HCT116 (cell line): ENCODE results near the gene CLEC11A. TPM values are rescaled to one million over a fixed set of nuclear protein-coding genes. Genes with fewer than 3 reads are reported as not detected.
A peak's percentile ranks its signal among the peaks of the same experiment; 100 is the strongest.
"Not testable (repeated sequence)": the region's sequence is repeated elsewhere in the genome, so short reads cannot be mapped to it uniquely, and the experiment has no call there.

Source experiments
- ATAC-seq: fragments of 200-7000 bp; cut with Tn5 transposase; 2 replicates; pipeline ENCODE4 v1.9.1; 2020; ENCODE audit warnings: mild to moderate bottlenecking, moderate library complexity
- BruUV-seq: library from RNA; stranded (reverse); fragments of 400-500 nt; replicated peaks from 2 replicates; lab custom pipeline; 2021; lab: Mats Ljungman, UMichigan
- CTCF ChIA-PET: fragments of 300-600 bp; sonication (Branson Sonifier 250); formaldehyde crosslinking; loops from one replicate; lab custom pipeline; 2021; ENCODE audit warnings: antibody characterized with exemption; lab: Charles Lee
- POLR2A ChIA-PET: fragments of 300-600, 350-600 bp; sonication (Branson Sonifier 250); formaldehyde crosslinking; loops from one replicate; lab custom pipeline; 2021; ENCODE audit warnings: antibody characterized with exemption; lab: Charles Lee
- RAD21 ChIA-PET, 2 experiments: fragments of 300-600 bp; sonication (Branson Sonifier 250); formaldehyde crosslinking; loops; one replicate each; lab custom pipeline; 2023; ENCODE audit warnings: low total read pairs in 2 of 2; ENCODE audit not compliant: uncharacterized antibody in 2 of 2, unreplicated experiment in 2 of 2, low non-redundant PET in 1 of 2; lab: Charles Lee
- DNase-seq: peaks from one replicate; pipeline ENCODE4 v3.0.0-alpha.2; 2010; ENCODE audit warnings: low read depth, low spot score
- H2AFZ ChIP-seq: fragments of 200-600 bp; shearing (Covaris generic), sonication (generic); 2 replicates; pipeline ENCODE4 v1.6.1; 2017; ENCODE audit warnings: low read depth, mixed run types, mixed read lengths, antibody characterized with exemption, low read length; ENCODE audit not compliant: poor library complexity, severe bottlenecking
- H3K27ac ChIP-seq: 2 replicates; pipeline ENCODE4 v1.5.1; 2012; ENCODE audit warnings: low read depth, low read length
- H3K27me3 ChIP-seq: fragments of 200-600 bp; sonication (generic); 2 replicates; pipeline ENCODE4 v1.6.1; 2016; ENCODE audit warnings: mixed run types, low read length, mixed read lengths; ENCODE audit not compliant: insufficient read depth
- H3K36me3 ChIP-seq, 2 experiments: fragments of 200-500 bp in 1 of 2; fragments of 200-600 bp in 1 of 2; sonication (Bioruptor generic) in 1 of 2; sonication (generic) in 1 of 2; 2 replicates each; pipeline versions ENCODE4 v1.5.1 to v1.6.1; 2014 to 2016; ENCODE audit warnings: low read length in 2 of 2, inconsistent platforms in 1 of 2, mixed read lengths in 1 of 2, mixed run types in 1 of 2; ENCODE audit not compliant: insufficient read depth in 2 of 2, control insufficient read depth in 1 of 2
- H3K4me1 ChIP-seq, 2 experiments: fragments of 200-600 bp in 1 of 2; sonication (generic) in 1 of 2; 2 replicates each; pipeline versions ENCODE4 v1.5.1 to v1.6.1; 2012 to 2017; ENCODE audit warnings: low read length in 2 of 2, inconsistent platforms in 1 of 2, mild to moderate bottlenecking in 1 of 2, mixed read lengths in 1 of 2, mixed run types in 1 of 2, moderate library complexity in 1 of 2; ENCODE audit not compliant: insufficient read depth in 2 of 2, control insufficient read depth in 1 of 2
- H3K4me2 ChIP-seq: fragments of 200-600 bp; sonication (generic); 2 replicates; pipeline ENCODE4 v1.6.1; 2017; ENCODE audit warnings: mixed run types, low read length, mixed read lengths
- H3K4me3 ChIP-seq, 2 experiments: fragments of 200-600 bp in 1 of 2; sonication (generic) in 1 of 2; replicated peaks in 1 of 2; 2 replicates each; pipeline ENCODE4 v1.5.1; 2011 to 2016; ENCODE audit warnings: low read length in 2 of 2, control low read depth in 1 of 2, low read depth in 1 of 2, mild to moderate bottlenecking in 1 of 2, mixed read lengths in 1 of 2, mixed run types in 1 of 2
- H3K79me2 ChIP-seq: fragments of 200-600 bp; sonication (generic); 2 replicates; pipeline ENCODE4 v1.6.1; 2017; ENCODE audit warnings: mild to moderate bottlenecking, mixed run types, low read length, moderate library complexity, mixed read lengths; ENCODE audit not compliant: insufficient read depth
- H3K9ac ChIP-seq: fragments of 200-600 bp; sonication (generic); 2 replicates; pipeline ENCODE4 v1.6.1; 2016; ENCODE audit warnings: low read length, mixed read lengths
- H3K9me2 ChIP-seq: fragments of 200-600 bp; sonication (generic), shearing (Covaris generic); 2 replicates; pipeline ENCODE4 v1.6.1; 2017; ENCODE audit warnings: mixed run types, mild to moderate bottlenecking, moderate library complexity; ENCODE audit not compliant: insufficient read depth
- H3K9me3 ChIP-seq, 2 experiments: fragments of 200-500 bp in 1 of 2; fragments of 200-600 bp in 1 of 2; sonication (Bioruptor generic) in 1 of 2; sonication (generic) in 1 of 2; 2 replicates each; pipeline ENCODE4 v1.6.1; 2014 to 2017; ENCODE audit warnings: low read length in 2 of 2, mixed read lengths in 2 of 2, inconsistent platforms in 1 of 2, low read depth in 1 of 2, mild to moderate bottlenecking in 1 of 2, mixed run types in 1 of 2, moderate library complexity in 1 of 2; ENCODE audit not compliant: control insufficient read depth in 1 of 2, insufficient read depth in 1 of 2
- H4K20me1 ChIP-seq: fragments of 200-600 bp; sonication (generic), shearing (Covaris generic); 2 replicates; pipeline ENCODE4 v1.6.1; 2017; ENCODE audit warnings: mixed run types, mild to moderate bottlenecking, moderate library complexity; ENCODE audit not compliant: insufficient read depth
- CBX3 ChIP-seq: IDR thresholded peaks from 2 replicates; pipeline ENCODE4 v1.6.1; 2012; ENCODE audit warnings: low read depth
- EGR1 ChIP-seq: IDR thresholded peaks from 2 replicates; pipeline ENCODE4 v1.6.1; 2012; ENCODE audit warnings: low read depth
- EZH2 ChIP-seq: fragments of 200-600 bp; sonication (generic); IDR thresholded peaks from 2 replicates; pipeline ENCODE4 v1.6.1; 2017; ENCODE audit warnings: antibody characterized with exemption, mixed run types
- FOSL1 ChIP-seq: IDR thresholded peaks from 2 replicates; pipeline ENCODE4 v1.6.1; 2012; ENCODE audit warnings: low read depth
- POLR2AphosphoS5 ChIP-seq: IDR thresholded peaks from 2 replicates; pipeline ENCODE4 v1.6.1; 2011; ENCODE audit warnings: mild to moderate bottlenecking, low read depth, low read length, moderate library complexity
- RAD21 ChIP-seq: IDR thresholded peaks from 2 replicates; pipeline ENCODE4 v1.6.1; 2012; ENCODE audit warnings: low read depth, mild to moderate bottlenecking
- SIN3A ChIP-seq: IDR thresholded peaks from 2 replicates; pipeline ENCODE4 v1.6.1; 2012; ENCODE audit warnings: low read depth
- SP1 ChIP-seq: IDR thresholded peaks from 2 replicates; pipeline ENCODE4 v1.6.1; 2012; ENCODE audit warnings: low read depth
- TCF7L2 ChIP-seq: IDR thresholded peaks from 2 replicates; pipeline ENCODE4 v1.7.0; 2011; ENCODE audit warnings: borderline replicate concordance, inconsistent platforms; ENCODE audit not compliant: insufficient read depth, insufficient read length; ENCODE audit errors: extremely low read depth
- YY1 ChIP-seq: IDR thresholded peaks from 2 replicates; pipeline ENCODE4 v1.6.1; 2011; ENCODE audit warnings: low read length, low read depth, moderate library complexity, mild to moderate bottlenecking; ENCODE audit not compliant: insufficient replicate concordance; ENCODE audit errors: extremely low read depth
- ZFX ChIP-seq: fragments of 450-650 bp; IDR thresholded peaks from 2 replicates; pipeline ENCODE4 v1.6.1; 2017
- intact Hi-C: fragments of 100-400 bp; cut with micrococcal nuclease; formaldehyde crosslinking; loops from 2 replicates; pipeline ENCODE4 v1.10.0; 2022
- total RNA-seq: library from RNA; stranded (reverse); gene quantifications from one replicate; pipeline ENCODE4 v1.2.1, GENCODE V29; 2021; ENCODE audit not compliant: unreplicated experiment
- TF ChIP-seq, protein P1 (sequence below): IDR thresholded peaks from 2 replicates; pipeline ENCODE4 v1.6.1; 2012
- TF ChIP-seq, protein P2 (sequence below): IDR thresholded peaks from 2 replicates; pipeline ENCODE4 v1.6.1; 2011; ENCODE audit warnings: mild to moderate bottlenecking, low read length, moderate library complexity; ENCODE audit not compliant: insufficient replicate concordance; ENCODE audit errors: extremely low read depth

Gene CLEC11A
- total RNA-seq, 1 experiment from 2014 or later, result 7.1 TPM

DNA sequence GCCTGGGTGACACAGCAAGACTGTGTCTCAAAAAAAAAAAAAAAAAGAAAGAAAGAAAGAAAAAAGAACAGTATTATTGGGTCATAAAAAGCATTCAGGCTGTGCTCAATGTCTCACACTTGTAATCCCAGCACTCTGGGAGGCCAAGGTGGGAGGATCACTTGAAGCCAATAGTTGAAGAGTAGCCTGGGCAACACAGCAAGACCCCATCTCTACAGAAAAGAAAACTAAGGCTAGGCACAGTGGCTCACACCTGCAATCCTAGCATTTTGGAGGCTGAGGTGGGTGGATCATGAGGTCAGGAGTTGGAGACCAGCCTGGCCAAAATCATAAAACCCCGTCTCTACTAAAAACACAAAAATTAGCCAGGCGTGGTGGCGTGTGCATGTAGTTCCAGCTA lies 34.5 kb downstream of the CLEC11A start:
- ATAC-seq, H3K9me3 ChIP-seq, H3K27me3 ChIP-seq, H4K20me1 ChIP-seq, H3K4me2 ChIP-seq, H2AFZ ChIP-seq, CTCF ChIA-PET, H3K27ac ChIP-seq, H3K9me2 ChIP-seq, H3K4me3 ChIP-seq, H3K36me3 ChIP-seq, intact Hi-C loops, H3K79me2 ChIP-seq, RAD21 ChIA-PET, H3K9ac ChIP-seq, DNase-seq, BruUV-seq, POLR2A ChIA-PET: not testable (repeated sequence)
- H3K4me1 ChIP-seq, result peaks cover 0 to 11% of the 10 kb centered on the region in 2 experiments; a peak in 1 of 4 replicates

DNA sequence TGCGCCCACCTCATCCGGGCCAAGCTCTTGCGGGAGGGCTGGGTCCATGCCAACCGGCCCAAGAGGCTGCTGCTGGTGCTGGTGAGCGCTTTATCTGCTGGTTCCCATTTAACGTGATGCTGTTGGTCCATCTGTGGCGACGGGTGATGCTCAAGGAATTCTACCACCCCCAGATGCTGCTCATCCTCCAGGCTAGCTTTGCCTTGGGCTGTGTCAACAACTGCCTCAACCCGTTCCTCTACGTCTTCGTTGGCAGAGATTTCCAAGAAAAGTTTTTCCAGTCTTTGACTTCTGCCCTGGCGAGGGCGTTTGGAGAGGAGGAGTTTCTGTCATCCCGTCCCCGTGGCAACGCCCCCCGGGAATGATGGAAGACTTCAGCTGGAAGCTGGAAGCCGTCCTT lies 35.9 kb downstream of the CLEC11A start:
- H3K4me2 ChIP-seq, H3K36me3 ChIP-seq, intact Hi-C loops, DNase-seq, H3K79me2 ChIP-seq, H3K4me3 ChIP-seq, H2AFZ ChIP-seq, H3K9ac ChIP-seq, BruUV-seq, H3K27ac ChIP-seq, H3K27me3 ChIP-seq, H3K9me2 ChIP-seq, H4K20me1 ChIP-seq, RAD21 ChIA-PET, ATAC-seq, H3K9me3 ChIP-seq, POLR2A ChIA-PET: not testable (repeated sequence)
- CTCF ChIA-PET, result interaction anchor here (1.4 kb wide), 1 partner anchor 34 kb away, joined by 6 read pairs; no protein-coding TSS in a partner anchor
- H3K4me1 ChIP-seq, result peaks cover 0 to 11% of the 10 kb centered on the region in 2 experiments; a peak in 1 of 4 replicates

DNA sequence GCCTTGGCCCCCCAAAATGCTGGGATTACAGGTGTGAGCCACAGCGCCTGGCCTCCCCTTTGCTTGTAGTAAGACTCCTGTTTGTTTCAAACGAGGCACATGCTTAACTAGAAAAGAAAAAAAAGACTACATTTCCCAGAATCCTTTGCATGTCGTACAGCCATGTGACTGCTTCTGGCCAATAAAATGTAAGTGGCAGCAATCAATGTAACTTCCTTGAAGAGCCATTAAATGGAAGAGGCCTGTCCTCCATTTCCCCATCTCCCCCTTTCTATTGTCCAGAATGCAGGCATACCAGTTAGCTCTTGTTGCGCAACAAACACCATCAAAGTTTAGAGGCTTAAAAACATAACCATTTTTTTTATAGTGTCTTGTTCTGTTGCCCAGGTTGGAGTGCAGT lies 36.7 kb downstream of the CLEC11A start:
- Histone ChIP-seq H3K9me2 (no peaks in the 10 kb centered on the region), H3K79me2 (no peaks in the 10 kb centered on the region), H3K9me3 (no peaks in the 10 kb centered on the region), H3K36me3 (no peaks in the 10 kb centered on the region), H4K20me1 (no peaks in the 10 kb centered on the region), H3K27ac (no peak overlapping the region), H3K4me1 (peaks cover 0 to 11% of the 10 kb centered on the region in 2 experiments; a peak in 1 of 4 replicates), H3K4me2 (no peak overlapping the region), H2AFZ (peak overlapping the region; percentile 62), H3K4me3 (no peak overlapping the region), H3K9ac (no peak overlapping the region), H3K27me3 (no peaks in the 10 kb centered on the region)
- POLR2A ChIA-PET, result no interaction called here
- no TSS peak for BruUV-seq
- RAD21 ChIA-PET, result no interaction called here
- intact Hi-C loops, result no loop called here
- ATAC-seq (peak; percentile 77), DNase-seq (peak; percentile 69)
- CTCF ChIA-PET, result interaction anchor here (1.4 kb wide), 1 partner anchor 35 kb away, joined by 6 read pairs; no protein-coding TSS in a partner anchor
- TF ChIP-seq ZFX (no peak), RAD21 (no peak), EZH2 (no peak), YY1 (peak; percentile 90), POLR2AphosphoS5 (no peak), SIN3A (no peak), FOSL1 (no peak), CBX3 (no peak), TCF7L2 (no peak), EGR1 (no peak), SP1 (peak; percentile 86)
- TF ChIP-seq, protein P1, sequence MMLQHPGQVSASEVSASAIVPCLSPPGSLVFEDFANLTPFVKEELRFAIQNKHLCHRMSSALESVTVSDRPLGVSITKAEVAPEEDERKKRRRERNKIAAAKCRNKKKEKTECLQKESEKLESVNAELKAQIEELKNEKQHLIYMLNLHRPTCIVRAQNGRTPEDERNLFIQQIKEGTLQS, result no peak
- TF ChIP-seq, protein P2, sequence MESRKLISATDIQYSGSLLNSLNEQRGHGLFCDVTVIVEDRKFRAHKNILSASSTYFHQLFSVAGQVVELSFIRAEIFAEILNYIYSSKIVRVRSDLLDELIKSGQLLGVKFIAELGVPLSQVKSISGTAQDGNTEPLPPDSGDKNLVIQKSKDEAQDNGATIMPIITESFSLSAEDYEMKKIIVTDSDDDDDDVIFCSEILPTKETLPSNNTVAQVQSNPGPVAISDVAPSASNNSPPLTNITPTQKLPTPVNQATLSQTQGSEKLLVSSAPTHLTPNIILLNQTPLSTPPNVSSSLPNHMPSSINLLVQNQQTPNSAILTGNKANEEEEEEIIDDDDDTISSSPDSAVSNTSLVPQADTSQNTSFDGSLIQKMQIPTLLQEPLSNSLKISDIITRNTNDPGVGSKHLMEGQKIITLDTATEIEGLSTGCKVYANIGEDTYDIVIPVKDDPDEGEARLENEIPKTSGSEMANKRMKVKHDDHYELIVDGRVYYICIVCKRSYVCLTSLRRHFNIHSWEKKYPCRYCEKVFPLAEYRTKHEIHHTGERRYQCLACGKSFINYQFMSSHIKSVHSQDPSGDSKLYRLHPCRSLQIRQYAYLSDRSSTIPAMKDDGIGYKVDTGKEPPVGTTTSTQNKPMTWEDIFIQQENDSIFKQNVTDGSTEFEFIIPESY, result no peak
